CD14-positive monocyte (primary cell): ENCODE data around the gene MEPCE. TPM values are rescaled to one million over a fixed set of nuclear protein-coding genes. Genes with fewer than 3 reads are reported as not detected.

ENCODE experiments used
- DNase-seq, 3 donors: peaks; one replicate each; pipeline ENCODE4 v3.0.0-alpha.2; 2011 to 2022
- H2AFZ ChIP-seq: 2 replicates; pipeline ENCODE4 v1.6.0; 2012; ENCODE audit warnings: mild to moderate bottlenecking, low read depth, low read length, inconsistent platforms; ENCODE audit not compliant: insufficient read depth, poor library complexity, severe bottlenecking
- H3K27ac ChIP-seq, 2 donors: 1 replicate in 1 of 2; 2 replicates in 1 of 2; pipeline ENCODE4 v1.5.1; 2012 to 2013; ENCODE audit warnings: low read length in 2 of 2, control low read depth in 1 of 2, inconsistent platforms in 1 of 2, low read depth in 1 of 2, mild to moderate bottlenecking in 1 of 2
- H3K27me3 ChIP-seq, 2 donors: one replicate each; pipeline versions ENCODE4 v1.6.0 to v1.6.1; 2011 to 2013; ENCODE audit warnings: low read length in 2 of 2; ENCODE audit not compliant: control insufficient read depth in 2 of 2, insufficient read depth in 2 of 2
- H3K36me3 ChIP-seq, 2 donors: replicated peaks in 1 of 2; 1 replicate in 1 of 2; 2 replicates in 1 of 2; pipeline versions ENCODE4 v1.5.1 to v1.6.1; 2012 to 2013; ENCODE audit warnings: low read length in 2 of 2, control low read depth in 1 of 2, inconsistent platforms in 1 of 2, mild to moderate bottlenecking in 1 of 2; ENCODE audit not compliant: insufficient read depth in 2 of 2, control insufficient read depth in 1 of 2
- H3K4me1 ChIP-seq, 2 donors: 1 replicate in 1 of 2; 2 replicates in 1 of 2; pipeline versions ENCODE4 v1.5.1 to v1.6.1; 2012 to 2013; ENCODE audit warnings: low read length in 2 of 2, control low read depth in 1 of 2, inconsistent platforms in 1 of 2, mild to moderate bottlenecking in 1 of 2, moderate library complexity in 1 of 2; ENCODE audit not compliant: insufficient read depth in 2 of 2, control insufficient read depth in 1 of 2
- H3K4me2 ChIP-seq: replicated peaks from 2 replicates; pipeline ENCODE3; 2012; ENCODE audit warnings: low read length, moderate library complexity, mild to moderate bottlenecking; ENCODE audit not compliant: poor library complexity, severe bottlenecking; ENCODE audit errors: extremely low read depth
- H3K4me3 ChIP-seq, 3 experiments: fragments of 200-600 bp in 1 of 3; sonication (generic) in 1 of 3; replicated peaks in 1 of 3; 1 replicate in 2 of 3; 2 replicates in 1 of 3; pipeline ENCODE4 v1.5.1; 2011 to 2013; ENCODE audit warnings: low read length in 3 of 3, mild to moderate bottlenecking in 3 of 3, control low read depth in 2 of 3, low read depth in 2 of 3, inconsistent platforms in 1 of 3, moderate library complexity in 1 of 3
- H3K79me2 ChIP-seq: 2 replicates; pipeline ENCODE4 v1.6.0; 2012; ENCODE audit warnings: mild to moderate bottlenecking, control low read depth, inconsistent platforms, low read length, moderate library complexity; ENCODE audit not compliant: insufficient read depth
- H3K9ac ChIP-seq: 2 replicates; pipeline ENCODE4 v1.6.0; 2017; ENCODE audit warnings: low read length, mild to moderate bottlenecking; ENCODE audit not compliant: insufficient read depth, poor library complexity, severe bottlenecking
- H3K9me3 ChIP-seq, 2 donors: replicated peaks in 1 of 2; 1 replicate in 1 of 2; 2 replicates in 1 of 2; pipeline versions ENCODE4 v1.5.1 to v1.6.1; 2012 to 2013; ENCODE audit warnings: low read length in 2 of 2, control low read depth in 1 of 2; ENCODE audit not compliant: control insufficient read depth in 1 of 2, insufficient read depth in 1 of 2
- H4K20me1 ChIP-seq: 2 replicates; pipeline ENCODE4 v1.6.0; 2012; ENCODE audit warnings: mild to moderate bottlenecking, low read length, control low read depth, moderate library complexity; ENCODE audit not compliant: insufficient read depth
- H3K27ac Mint-ChIP-seq, 7 donors: one replicate each; pipeline ENCODE4 v1.8.0; 2020; ENCODE audit warnings: mild to moderate bottlenecking in 7 of 7, mixed read lengths in 7 of 7, moderate library complexity in 6 of 7, inconsistent platforms in 2 of 7
- H3K27me3 Mint-ChIP-seq, 3 donors: one replicate each; pipeline ENCODE4 v1.8.0; 2021 to 2022; ENCODE audit warnings: low read depth in 3 of 3, mild to moderate bottlenecking in 3 of 3, mixed read lengths in 3 of 3, moderate library complexity in 3 of 3, inconsistent platforms in 1 of 3
- H3K36me3 Mint-ChIP-seq, 2 donors: one replicate each; pipeline ENCODE4 v1.8.0; 2020; ENCODE audit warnings: mixed read lengths in 2 of 2, inconsistent platforms in 1 of 2, mild to moderate bottlenecking in 1 of 2
- H3K4me1 Mint-ChIP-seq: one replicate; pipeline ENCODE4 v1.8.0; 2020; ENCODE audit warnings: mild to moderate bottlenecking, mixed read lengths
- H3K4me3 Mint-ChIP-seq, 2 donors: one replicate each; pipeline ENCODE4 v1.8.0; 2020; ENCODE audit warnings: mild to moderate bottlenecking in 2 of 2, mixed read lengths in 2 of 2, moderate library complexity in 1 of 2
- H3K9me3 Mint-ChIP-seq, 7 donors: one replicate each; pipeline ENCODE4 v1.8.0; 2020 to 2022; ENCODE audit warnings: mixed read lengths in 7 of 7, mild to moderate bottlenecking in 6 of 7, moderate library complexity in 6 of 7, inconsistent platforms in 2 of 7
- WGBS: methylation state at CpG from one replicate; pipeline ENCODE4 v1.1.5; 2013; ENCODE audit warnings: missing lambda C conversion rate; ENCODE audit not compliant: insufficient coverage; 5-methylcytosine and 5-hydroxymethylcytosine counted together
- intact Hi-C, 2 donors: fragments of 100-400 bp; cut with micrococcal nuclease; formaldehyde crosslinking; loops; one replicate each; pipeline versions ENCODE4 v1.15.0 to v1.15.1; 2023
- polyA plus RNA-seq, 3 donors: library from polyadenylated mRNA; depleted of rRNA in 1 of 3; unstranded in 2 of 3; stranded (reverse) in 1 of 3; fragments of 300-500 nt in 2 of 3; fragments of >200 nt in 1 of 3; fragmentation: Illumina TruSeq in 2 of 3; gene quantifications; 1 replicate in 2 of 3; 2 replicates in 1 of 3; pipeline ENCODE4 v1.2.3, GENCODE V29; 2012 to 2021
- TF ChIP-seq, protein P1 (sequence below): fragments of 200-600 bp; IDR thresholded peaks from one replicate; pipeline ENCODE4 v1.8.0; 2022; ENCODE audit warnings: antibody characterized with exemption, mild to moderate bottlenecking

MEPCE gene
- polyA plus RNA-seq, 3 donors, result 2.9 to 43.2 (median 3.3) TPM

- Mint-ChIP-seq H3K9me3 (peaks cover 0 to 2% (median 0%) of the 10 kb centered on the region in 7 donors), H3K4me3 (peak overlapping the region; percentile 96 to 99), H3K4me1 (peaks cover 52% of the 10 kb centered on the region), H3K36me3 (peaks cover 20 to 44% of the 10 kb centered on the region in 2 donors), H3K27ac (peak overlapping the region; percentile 82 to 96 (median 85)), H3K27me3 (peaks cover 6 to 9% (median 6%) of the 10 kb centered on the region in 3 donors)
- Histone ChIP-seq H2AFZ (peak overlapping the region; percentile 64), H3K27ac (peak overlapping the region; percentile 83 to 84), H3K9me3 (no peaks in the 10 kb centered on the region), H4K20me1 (peaks cover 66% of the 10 kb centered on the region), H3K4me1 (peaks cover 54 to 65% of the 10 kb centered on the region in 2 donors), H3K27me3 (no peaks in the 10 kb centered on the region), H3K79me2 (peaks cover 58% of the 10 kb centered on the region), H3K4me2 (peak overlapping the region; percentile 97), H3K9ac (peak overlapping the region; percentile 89), H3K4me3 (peak overlapping the region; percentile 51 to 99 (median 87)), H3K36me3 (peaks cover 13 to 31% of the 10 kb centered on the region in 2 donors)
- 2% methylated on average over 7 of the region's 16 CpGs for WGBS
- TF ChIP-seq, protein P1, sequence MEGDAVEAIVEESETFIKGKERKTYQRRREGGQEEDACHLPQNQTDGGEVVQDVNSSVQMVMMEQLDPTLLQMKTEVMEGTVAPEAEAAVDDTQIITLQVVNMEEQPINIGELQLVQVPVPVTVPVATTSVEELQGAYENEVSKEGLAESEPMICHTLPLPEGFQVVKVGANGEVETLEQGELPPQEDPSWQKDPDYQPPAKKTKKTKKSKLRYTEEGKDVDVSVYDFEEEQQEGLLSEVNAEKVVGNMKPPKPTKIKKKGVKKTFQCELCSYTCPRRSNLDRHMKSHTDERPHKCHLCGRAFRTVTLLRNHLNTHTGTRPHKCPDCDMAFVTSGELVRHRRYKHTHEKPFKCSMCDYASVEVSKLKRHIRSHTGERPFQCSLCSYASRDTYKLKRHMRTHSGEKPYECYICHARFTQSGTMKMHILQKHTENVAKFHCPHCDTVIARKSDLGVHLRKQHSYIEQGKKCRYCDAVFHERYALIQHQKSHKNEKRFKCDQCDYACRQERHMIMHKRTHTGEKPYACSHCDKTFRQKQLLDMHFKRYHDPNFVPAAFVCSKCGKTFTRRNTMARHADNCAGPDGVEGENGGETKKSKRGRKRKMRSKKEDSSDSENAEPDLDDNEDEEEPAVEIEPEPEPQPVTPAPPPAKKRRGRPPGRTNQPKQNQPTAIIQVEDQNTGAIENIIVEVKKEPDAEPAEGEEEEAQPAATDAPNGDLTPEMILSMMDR, result no peak
- intact Hi-C loops, result loop anchor here (5.0 kb wide), 1 partner anchor 79 kb away; no protein-coding TSS in a partner anchor
- no peak for DNase-seq
Measured at GRCh38 chr7:100477871-100478267, 48.2 kb downstream of the MEPCE start.

DNA sequence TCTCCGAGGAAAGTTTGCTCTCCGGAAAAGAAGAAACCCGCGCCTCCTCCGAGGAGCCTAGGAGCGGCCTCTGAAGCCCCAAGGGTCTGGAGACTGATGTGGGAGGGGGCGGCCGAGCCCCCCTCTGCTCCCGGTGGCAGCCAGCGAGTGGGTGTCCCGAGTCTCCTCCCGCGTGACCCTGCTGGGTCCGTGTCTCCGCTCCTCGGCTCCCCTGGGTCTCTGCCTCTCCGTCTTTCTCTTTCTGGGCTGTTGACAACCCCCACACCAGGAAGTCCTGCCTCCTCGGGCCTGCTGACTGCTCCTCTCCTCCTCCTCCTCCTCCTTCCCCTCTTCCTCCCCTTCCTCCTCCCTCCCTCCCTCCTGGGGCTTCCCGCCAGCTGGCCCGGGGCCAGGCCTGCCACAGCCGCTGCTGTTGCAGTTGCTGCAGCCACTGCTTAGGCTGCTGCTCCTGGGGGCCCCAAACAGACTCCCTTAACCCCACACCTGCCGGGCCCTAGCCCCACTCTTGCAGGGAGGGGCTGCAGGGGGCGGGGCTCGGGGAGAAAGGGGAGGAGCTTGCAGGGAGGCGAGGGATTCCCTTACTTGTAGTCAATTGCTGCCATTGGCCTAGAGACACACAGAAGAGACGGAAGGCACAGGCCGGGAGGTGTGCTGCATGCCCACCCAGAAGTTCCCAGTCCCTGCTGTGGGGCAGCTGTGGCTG lies 49.5 kb downstream of the MEPCE start, which contains the start of gene TSC22D4:
TSS of gene TSC22D4 (minus strand) at position 257 of the 703 bp plus-strand sequence. CDS start 1,176 bp downstream, outside the sequence.
- Mint-ChIP-seq H3K27ac (peak within 1 kb of the TSS; percentile 82 to 96 (median 85)), H3K27me3 (peaks cover 7 to 12% (median 11%) of the 10 kb centered on the region in 3 donors), H3K9me3 (peaks cover 0 to 2% (median 0%) of the 10 kb centered on the region in 7 donors), H3K36me3 (peaks cover 11 to 31% of the 10 kb centered on the region in 2 donors), H3K4me3 (peak within 1 kb of the TSS; percentile 96 to 99), H3K4me1 (peaks cover 42% of the 10 kb centered on the region)
- TF ChIP-seq, protein P1, result no peak
- peak; percentile 85 to 88 (median 86) for DNase-seq
- intact Hi-C loops, result loop anchor here (5.0 kb wide), 1 partner anchor 78 kb away; no protein-coding TSS in a partner anchor
- Histone ChIP-seq H3K27ac (peak within 1 kb of the TSS; percentile 83 to 84), H3K79me2 (peaks cover 53% of the 10 kb centered on the region), H2AFZ (peak within 1 kb of the TSS; percentile 64), H3K9me3 (no peaks in the 10 kb centered on the region), H3K36me3 (peaks cover 8 to 19% of the 10 kb centered on the region in 2 donors), H4K20me1 (peaks cover 53% of the 10 kb centered on the region), H3K9ac (peak within 1 kb of the TSS; percentile 89), H3K27me3 (peaks cover 0 to 4% of the 10 kb centered on the region in 2 donors), H3K4me2 (peak within 1 kb of the TSS; percentile 97), H3K4me3 (peak within 1 kb of the TSS; percentile 51 to 99 (median 87)), H3K4me1 (peaks cover 45 to 63% of the 10 kb centered on the region in 2 donors)
- WGBS, result 0% methylated on average over 10 of the region's 27 CpGs
